ENCODE data around the gene NSUN6. TPM values are rescaled to one million over a fixed set of nuclear protein-coding genes. Genes with fewer than 3 reads are reported as not detected.

Gene NSUN6
- total and polyA plus RNA-seq, 10 of the 15 experiments (the other 5 are each of a cell fraction or from before 2014, with no cell fraction given), result 10.2 to 25.0 (median 15.6) TPM

DNA sequence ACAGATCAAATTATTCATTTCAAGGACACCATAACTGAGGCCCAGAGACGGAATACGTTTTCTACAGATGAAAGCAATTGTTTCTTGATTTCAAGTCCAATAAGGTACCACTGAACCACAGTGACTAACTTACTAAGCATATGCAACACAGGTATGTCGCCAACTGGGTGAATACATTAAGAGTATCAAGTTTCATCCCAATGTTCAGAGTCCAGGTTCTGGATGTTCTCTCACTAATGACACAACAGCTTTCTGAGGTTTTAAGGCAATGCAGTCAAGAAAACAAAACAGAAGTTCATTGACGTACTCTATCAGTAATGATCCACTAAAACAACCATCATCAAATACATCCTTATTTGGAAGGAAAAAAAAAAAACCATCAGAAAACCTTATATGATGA is 35.8 kb downstream of the NSUN6 start (continued):
- TF ChIP-seq, protein P1, sequence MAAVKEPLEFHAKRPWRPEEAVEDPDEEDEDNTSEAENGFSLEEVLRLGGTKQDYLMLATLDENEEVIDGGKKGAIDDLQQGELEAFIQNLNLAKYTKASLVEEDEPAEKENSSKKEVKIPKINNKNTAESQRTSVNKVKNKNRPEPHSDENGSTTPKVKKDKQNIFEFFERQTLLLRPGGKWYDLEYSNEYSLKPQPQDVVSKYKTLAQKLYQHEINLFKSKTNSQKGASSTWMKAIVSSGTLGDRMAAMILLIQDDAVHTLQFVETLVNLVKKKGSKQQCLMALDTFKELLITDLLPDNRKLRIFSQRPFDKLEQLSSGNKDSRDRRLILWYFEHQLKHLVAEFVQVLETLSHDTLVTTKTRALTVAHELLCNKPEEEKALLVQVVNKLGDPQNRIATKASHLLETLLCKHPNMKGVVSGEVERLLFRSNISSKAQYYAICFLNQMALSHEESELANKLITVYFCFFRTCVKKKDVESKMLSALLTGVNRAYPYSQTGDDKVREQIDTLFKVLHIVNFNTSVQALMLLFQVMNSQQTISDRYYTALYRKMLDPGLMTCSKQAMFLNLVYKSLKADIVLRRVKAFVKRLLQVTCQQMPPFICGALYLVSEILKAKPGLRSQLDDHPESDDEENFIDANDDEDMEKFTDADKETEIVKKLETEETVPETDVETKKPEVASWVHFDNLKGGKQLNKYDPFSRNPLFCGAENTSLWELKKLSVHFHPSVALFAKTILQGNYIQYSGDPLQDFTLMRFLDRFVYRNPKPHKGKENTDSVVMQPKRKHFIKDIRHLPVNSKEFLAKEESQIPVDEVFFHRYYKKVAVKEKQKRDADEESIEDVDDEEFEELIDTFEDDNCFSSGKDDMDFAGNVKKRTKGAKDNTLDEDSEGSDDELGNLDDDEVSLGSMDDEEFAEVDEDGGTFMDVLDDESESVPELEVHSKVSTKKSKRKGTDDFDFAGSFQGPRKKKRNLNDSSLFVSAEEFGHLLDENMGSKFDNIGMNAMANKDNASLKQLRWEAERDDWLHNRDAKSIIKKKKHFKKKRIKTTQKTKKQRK (IDR thresholded peaks at IDR 0.05; ENCODE audit: low read depth, low read length), result no peak
- no peak for TF ChIP-seq TCF7 (IDR thresholded peaks at IDR 0.05; ENCODE audit: borderline replicate concordance)
- no peak for TF ChIP-seq ZNF217 (IDR thresholded peaks at IDR 0.05)
- no peak for TF ChIP-seq ZZZ3 (IDR thresholded peaks at IDR 0.05; ENCODE audit: control insufficient read depth, insufficient read length, low read depth)
- TF ChIP-seq, protein P2, sequence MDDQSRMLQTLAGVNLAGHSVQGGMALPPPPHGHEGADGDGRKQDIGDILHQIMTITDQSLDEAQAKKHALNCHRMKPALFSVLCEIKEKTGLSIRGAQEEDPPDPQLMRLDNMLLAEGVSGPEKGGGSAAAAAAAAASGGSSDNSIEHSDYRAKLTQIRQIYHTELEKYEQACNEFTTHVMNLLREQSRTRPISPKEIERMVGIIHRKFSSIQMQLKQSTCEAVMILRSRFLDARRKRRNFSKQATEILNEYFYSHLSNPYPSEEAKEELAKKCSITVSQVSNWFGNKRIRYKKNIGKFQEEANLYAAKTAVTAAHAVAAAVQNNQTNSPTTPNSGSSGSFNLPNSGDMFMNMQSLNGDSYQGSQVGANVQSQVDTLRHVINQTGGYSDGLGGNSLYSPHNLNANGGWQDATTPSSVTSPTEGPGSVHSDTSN (IDR thresholded peaks at IDR 0.05; ENCODE audit: insufficient replicate concordance, low read depth, low read length), result no peak
- TF ChIP-seq, protein P3, sequence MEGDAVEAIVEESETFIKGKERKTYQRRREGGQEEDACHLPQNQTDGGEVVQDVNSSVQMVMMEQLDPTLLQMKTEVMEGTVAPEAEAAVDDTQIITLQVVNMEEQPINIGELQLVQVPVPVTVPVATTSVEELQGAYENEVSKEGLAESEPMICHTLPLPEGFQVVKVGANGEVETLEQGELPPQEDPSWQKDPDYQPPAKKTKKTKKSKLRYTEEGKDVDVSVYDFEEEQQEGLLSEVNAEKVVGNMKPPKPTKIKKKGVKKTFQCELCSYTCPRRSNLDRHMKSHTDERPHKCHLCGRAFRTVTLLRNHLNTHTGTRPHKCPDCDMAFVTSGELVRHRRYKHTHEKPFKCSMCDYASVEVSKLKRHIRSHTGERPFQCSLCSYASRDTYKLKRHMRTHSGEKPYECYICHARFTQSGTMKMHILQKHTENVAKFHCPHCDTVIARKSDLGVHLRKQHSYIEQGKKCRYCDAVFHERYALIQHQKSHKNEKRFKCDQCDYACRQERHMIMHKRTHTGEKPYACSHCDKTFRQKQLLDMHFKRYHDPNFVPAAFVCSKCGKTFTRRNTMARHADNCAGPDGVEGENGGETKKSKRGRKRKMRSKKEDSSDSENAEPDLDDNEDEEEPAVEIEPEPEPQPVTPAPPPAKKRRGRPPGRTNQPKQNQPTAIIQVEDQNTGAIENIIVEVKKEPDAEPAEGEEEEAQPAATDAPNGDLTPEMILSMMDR (IDR thresholded peaks at IDR 0.05 in 2 of 3, conservative IDR thresholded peaks at IDR 0.05 in 1 of 3; ENCODE audit: control insufficient read depth in 2 of 3, extremely low read depth in 1 of 3, insufficient read depth in 1 of 3, low read depth in 3 of 3, low read length in 3 of 3), result no peak

All from GM12878 (cell line).